A673 (cell line): ENCODE data around the gene NTRK3. TPM values are rescaled to one million over a fixed set of nuclear protein-coding genes. Genes with fewer than 3 reads are reported as not detected.

Experiments
- BruUV-seq: library from RNA; stranded (reverse); fragments of 400-500 nt; replicated peaks from 2 replicates; lab custom pipeline; 2021; lab: Mats Ljungman, UMichigan
- CTCF ChIA-PET: fragments of 300-600 bp; sonication (Branson Sonifier 250); formaldehyde crosslinking; loops from one replicate; lab custom pipeline; 2022; ENCODE audit warnings: antibody characterized with exemption; lab: Charles Lee
- POLR2A ChIA-PET: fragments of 300-600 bp; sonication (Branson Sonifier 250); formaldehyde crosslinking; loops from one replicate; lab custom pipeline; 2022; ENCODE audit warnings: antibody characterized with exemption; ENCODE audit not compliant: low non-redundant PET; lab: Charles Lee
- DNase-seq: peaks from one replicate; pipeline ENCODE4 v3.0.0-alpha.2; 2015; ENCODE audit warnings: low spot score
- H3K27ac ChIP-seq: fragments of 200-600 bp; sonication (generic); 2 replicates; pipeline ENCODE4 v1.5.1; 2016; ENCODE audit warnings: mixed run types, low read depth, mild to moderate bottlenecking, mixed read lengths, antibody characterized with exemption, low read length; ENCODE audit not compliant: poor library complexity, severe bottlenecking
- H3K27me3 ChIP-seq: fragments of 200-600 bp; sonication (generic); replicated peaks from 2 replicates; pipeline ENCODE4 v1.6.1; 2017; ENCODE audit warnings: mixed run types, low read depth, mild to moderate bottlenecking, mixed read lengths, antibody characterized with exemption, low read length; ENCODE audit not compliant: insufficient read depth, poor library complexity
- H3K36me3 ChIP-seq: fragments of 200-600 bp; sonication (generic); 2 replicates; pipeline ENCODE4 v1.6.1; 2016; ENCODE audit warnings: mixed run types, mild to moderate bottlenecking, mixed read lengths, antibody characterized with exemption, low read length; ENCODE audit not compliant: insufficient read depth, poor library complexity, severe bottlenecking
- H3K4me1 ChIP-seq: fragments of 200-600 bp; sonication (generic); 2 replicates; pipeline ENCODE4 v1.6.1; 2017; ENCODE audit warnings: mixed run types, mild to moderate bottlenecking, mixed read lengths, antibody characterized with exemption, low read length; ENCODE audit not compliant: insufficient read depth, poor library complexity, severe bottlenecking
- H3K4me3 ChIP-seq: fragments of 200-600 bp; sonication (generic); 2 replicates; pipeline ENCODE4 v1.5.1; 2016; ENCODE audit warnings: low read depth, mixed run types, mild to moderate bottlenecking, mixed read lengths, low read length; ENCODE audit not compliant: poor library complexity, severe bottlenecking
- H3K9me3 ChIP-seq: fragments of 200-600 bp; sonication (generic); 2 replicates; pipeline ENCODE4 v1.6.1; 2016; ENCODE audit warnings: mixed run types, low read depth, mild to moderate bottlenecking, mixed read lengths, antibody characterized with exemption, low read length; ENCODE audit not compliant: poor library complexity, severe bottlenecking
- CTCF ChIP-seq: fragments of 300-800, 200-600 bp; sonication (generic); conservative IDR thresholded peaks from 2 replicates; pipeline ENCODE4 v1.5.1; 2017; ENCODE audit warnings: low read depth, mild to moderate bottlenecking, antibody characterized with exemption, low read length, moderate library complexity, mixed read lengths
- EZH2 ChIP-seq: fragments of 200-600 bp; sonication (generic); IDR thresholded peaks from 2 replicates; pipeline ENCODE4 v1.6.1; 2017; ENCODE audit warnings: borderline replicate concordance, low read depth, mild to moderate bottlenecking, mixed read lengths, antibody characterized with exemption, low read length; ENCODE audit not compliant: poor library complexity, severe bottlenecking
- intact Hi-C: fragments of 100-400 bp; cut with micrococcal nuclease; formaldehyde crosslinking; loops from one replicate; pipeline ENCODE4 v1.10.0; 2022; ENCODE audit not compliant: unreplicated experiment
- total RNA-seq: library from RNA; stranded (reverse); gene quantifications from 2 replicates; pipeline ENCODE4 v1.2.3, GENCODE V29; 2021

The NTRK3 gene
- total RNA-seq, 1 experiment from 2014 or later = not detected

DNA sequence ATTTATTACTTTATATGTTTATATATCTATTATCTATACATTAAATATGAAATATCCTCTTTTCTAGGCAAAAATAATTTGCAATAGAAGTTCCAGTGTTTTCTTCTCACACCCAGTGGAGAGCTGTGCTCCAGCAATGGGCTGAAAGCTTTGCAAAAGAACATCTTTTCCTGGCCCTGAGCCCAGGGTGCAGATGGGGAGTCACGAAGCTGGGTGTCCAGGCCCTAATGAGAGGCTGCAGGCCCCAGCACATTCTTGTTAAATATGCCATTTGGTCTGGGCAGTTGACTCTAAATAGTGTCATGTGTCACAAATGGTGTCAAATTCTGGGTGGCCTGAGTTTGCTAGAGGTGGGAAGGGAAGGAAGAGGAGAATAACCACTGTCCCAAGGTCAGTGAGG lies 5.7 kb downstream of the NTRK3 start:
- TF ChIP-seq CTCF (no peak), EZH2 (no peak)
- Histone ChIP-seq H3K4me3 (no peak overlapping the region), H3K27me3 (peaks cover 39% of the 10 kb centered on the region), H3K9me3 (no peaks in the 10 kb centered on the region), H3K4me1 (no peaks in the 10 kb centered on the region), H3K36me3 (no peaks in the 10 kb centered on the region), H3K27ac (no peak overlapping the region)
- no peak for DNase-seq
- CTCF ChIA-PET = no interaction called here
- intact Hi-C loops = no loop called here
- POLR2A ChIA-PET = no interaction called here
- no TSS peak for BruUV-seq

- no peaks in the 10 kb centered on the region for H3K4me1 ChIP-seq
- TF ChIP-seq CTCF = no peak
- no peak for TF ChIP-seq EZH2
- H3K27me3 ChIP-seq = peaks cover 23% of the 10 kb centered on the region
- ChIA-PET POLR2A (no interaction called here), CTCF (no interaction called here)
- no TSS peak for BruUV-seq
- no peak for DNase-seq
- H3K9me3 ChIP-seq = no peaks in the 10 kb centered on the region
- intact Hi-C loops = loop anchor here (10.0 kb wide), 1 partner anchor 1334 kb away; no protein-coding TSS in a partner anchor
- H3K36me3 ChIP-seq = no peaks in the 10 kb centered on the region
- H3K4me3 ChIP-seq = no peak overlapping the region
- no peak overlapping the region for H3K27ac ChIP-seq
Measured at GRCh38 chr15:88249220-88249619, 7.3 kb downstream of the NTRK3 start.

GRCh38 chr15:88247914-88248313 lies 8.6 kb downstream of the NTRK3 start:
- no peaks in the 10 kb centered on the region for H3K36me3 ChIP-seq
- H3K4me3 ChIP-seq = no peak overlapping the region
- no peak for DNase-seq
- TF ChIP-seq EZH2 (no peak), CTCF (no peak)
- H3K4me1 ChIP-seq = no peaks in the 10 kb centered on the region
- ChIA-PET CTCF (no interaction called here), POLR2A (no interaction called here)
- no TSS peak for BruUV-seq
- no peak overlapping the region for H3K27ac ChIP-seq
- intact Hi-C loops = loop anchor here (10.0 kb wide), 1 partner anchor 1333 kb away; no protein-coding TSS in a partner anchor
- H3K9me3 ChIP-seq = no peaks in the 10 kb centered on the region
- peaks cover 13% of the 10 kb centered on the region for H3K27me3 ChIP-seq
